HepG2 (cell line): ENCODE data around the gene LTBR. TPM values are rescaled to one million over a fixed set of nuclear protein-coding genes. Genes with fewer than 3 reads are reported as not detected.
A peak's percentile ranks its signal among the peaks of the same experiment; 100 is the strongest.

Experiments
- ATAC-seq: fragments of 200-7000 bp; cut with Tn5 transposase; 3 replicates; pipeline ENCODE4 v1.9.1; 2020; ENCODE audit warnings: mild to moderate bottlenecking, moderate library complexity
- BruUV-seq: library from RNA; stranded (reverse); fragments of 400-500 nt; replicated peaks from 2 replicates; lab custom pipeline; 2021; lab: Mats Ljungman, UMichigan
- CTCF ChIA-PET: fragments of 300-600 bp; formaldehyde crosslinking; extraction: SDS; loops from one replicate; lab custom pipeline; 2021; ENCODE audit warnings: low total read pairs, inconsistent platforms, low intra/inter-chr PET ratio; lab: Yijun Ruan, JAX
- POLR2A ChIA-PET: fragments of 350-600 bp; sonication (Branson Sonifier 250); formaldehyde crosslinking; loops from one replicate; lab custom pipeline; 2020; ENCODE audit warnings: antibody characterized with exemption, inconsistent platforms; lab: Yijun Ruan, JAX
- DNase-seq: peaks from one replicate; pipeline ENCODE4 v3.0.0-alpha.2; 2015; ENCODE audit warnings: low spot score
- FAIRE-seq: peaks from 3 replicates; lab custom pipeline; 2011; peaks lifted over from hg19 to GRCh38; lab: Jason Lieb, UNC
- H2AFZ ChIP-seq: one replicate; pipeline ENCODE4 v1.6.1; 2011; ENCODE audit warnings: low read length, inconsistent platforms
- H3K27ac ChIP-seq: fragments of 300-600 bp; 3 replicates; pipeline ENCODE4 v1.8.0; 2011; ENCODE audit warnings: mixed run types, mild to moderate bottlenecking, mixed read lengths, low read length, inconsistent platforms; ENCODE audit not compliant: insufficient read depth; ENCODE audit errors: extremely low read length
- H3K27me3 ChIP-seq, 2 experiments: fragments of 200-600 bp in 1 of 2; 2 replicates in 1 of 2; 3 replicates in 1 of 2; pipeline versions ENCODE4 v1.6.0 to v1.8.0; 2011; ENCODE audit warnings: low read length in 2 of 2, mild to moderate bottlenecking in 2 of 2, moderate library complexity in 2 of 2, inconsistent platforms in 1 of 2; ENCODE audit not compliant: insufficient read depth in 2 of 2, control insufficient read depth in 1 of 2
- H3K36me3 ChIP-seq, 2 experiments: fragments of 200-600 bp in 1 of 2; replicated peaks in 1 of 2; 2 replicates in 1 of 2; 3 replicates in 1 of 2; pipeline versions ENCODE4 v1.5.1 to v1.8.0; 2011; ENCODE audit warnings: low read length in 2 of 2, inconsistent platforms in 1 of 2; ENCODE audit not compliant: insufficient read depth in 2 of 2, control insufficient read depth in 1 of 2
- H3K4me1 ChIP-seq: 2 replicates; pipeline ENCODE4 v1.5.1; 2012; ENCODE audit warnings: low read length, inconsistent platforms; ENCODE audit not compliant: insufficient read depth
- H3K4me2 ChIP-seq: 2 replicates; pipeline ENCODE4 v1.6.0; 2011; ENCODE audit warnings: low read depth, low read length, inconsistent platforms
- H3K4me3 ChIP-seq, 3 experiments: fragments of 200-600 bp in 1 of 3; sonication (generic), shearing (Covaris generic) in 1 of 3; replicated peaks in 1 of 3; 2 replicates each; pipeline ENCODE4 v1.5.1; 2011 to 2016; ENCODE audit warnings: low read length in 3 of 3, inconsistent platforms in 2 of 3, low read depth in 2 of 3, mild to moderate bottlenecking in 2 of 3, control low read depth in 1 of 3, mixed read lengths in 1 of 3; ENCODE audit not compliant: insufficient read depth in 1 of 3
- H3K79me2 ChIP-seq: one replicate; pipeline ENCODE4 v1.6.1; 2011; ENCODE audit warnings: low read length, inconsistent platforms; ENCODE audit not compliant: insufficient read depth
- H3K9ac ChIP-seq: 2 replicates; pipeline ENCODE4 v1.6.0; 2011; ENCODE audit warnings: mild to moderate bottlenecking, low read depth, low read length, inconsistent platforms; ENCODE audit not compliant: insufficient read depth
- H3K9me3 ChIP-seq: 2 replicates; pipeline ENCODE4 v1.5.1; 2012; ENCODE audit warnings: mild to moderate bottlenecking, low read length
- H4K20me1 ChIP-seq: 2 replicates; pipeline ENCODE4 v1.6.0; 2011; ENCODE audit warnings: inconsistent platforms, mild to moderate bottlenecking, low read length, moderate library complexity; ENCODE audit not compliant: insufficient read depth
- KDM1A ChIP-seq: IDR thresholded peaks from 2 replicates; pipeline ENCODE4 v1.6.1; 2016; ENCODE audit warnings: missing compliant biosample characterization
- KLF11 ChIP-seq: IDR thresholded peaks from 2 replicates; pipeline ENCODE4 v1.6.1; 2016; ENCODE audit warnings: missing compliant biosample characterization
- MED1 ChIP-seq: sonication (generic); formaldehyde crosslinking; IDR thresholded peaks from 2 replicates; pipeline ENCODE4 v1.4.0; 2020; ENCODE audit warnings: missing genetic modification reagents
- PAXIP1 ChIP-seq: sonication (generic); formaldehyde crosslinking; conservative IDR thresholded peaks from 2 replicates; pipeline ENCODE4 v1.4.0; 2020; ENCODE audit warnings: mild to moderate bottlenecking, missing genetic modification reagents, moderate library complexity
- POGZ ChIP-seq: sonication (generic); formaldehyde crosslinking; IDR thresholded peaks from 2 replicates; pipeline ENCODE4 v1.4.0; 2020; ENCODE audit warnings: mild to moderate bottlenecking, missing genetic modification reagents
- SNAI1 ChIP-seq: sonication (generic); formaldehyde crosslinking; IDR thresholded peaks from 2 replicates; pipeline ENCODE4 v1.5.0; 2020; ENCODE audit warnings: mild to moderate bottlenecking, missing genetic modification reagents, borderline replicate concordance
- SP5 ChIP-seq: IDR thresholded peaks from 2 replicates; pipeline ENCODE4 v1.6.1; 2016; ENCODE audit warnings: low read depth, borderline replicate concordance
- SRSF4 ChIP-seq: fragments of 200-400 bp; formaldehyde crosslinking; IDR thresholded peaks from one replicate; pipeline ENCODE4 v1.6.1; 2018; ENCODE audit warnings: mild to moderate bottlenecking, low read depth, low read length, moderate library complexity; ENCODE audit not compliant: poor library complexity, severe bottlenecking
- TARDBP ChIP-seq: sonication (generic); formaldehyde crosslinking; IDR thresholded peaks from 2 replicates; pipeline ENCODE4 v1.8.0; 2022; ENCODE audit warnings: mild to moderate bottlenecking, missing genetic modification reagents
- ZFP37 ChIP-seq: sonication (generic); formaldehyde crosslinking; IDR thresholded peaks from 2 replicates; pipeline ENCODE4 v1.4.0; 2020; ENCODE audit warnings: missing genetic modification reagents, borderline replicate concordance
- ZNF280D ChIP-seq: sonication (generic); formaldehyde crosslinking; IDR thresholded peaks from 2 replicates; pipeline ENCODE4 v1.5.1; 2020; ENCODE audit warnings: mild to moderate bottlenecking, missing genetic modification reagents
- ZNF432 ChIP-seq: sonication (generic); formaldehyde crosslinking; IDR thresholded peaks from 2 replicates; pipeline ENCODE4 v1.5.0; 2020; ENCODE audit warnings: missing genetic modification reagents, mild to moderate bottlenecking, borderline replicate concordance
- ZNF501 ChIP-seq: sonication (generic); formaldehyde crosslinking; IDR thresholded peaks from 2 replicates; pipeline ENCODE4 v1.5.1; 2020; ENCODE audit warnings: mild to moderate bottlenecking, moderate library complexity, missing genetic modification reagents
- ZNF781 ChIP-seq: sonication (generic); formaldehyde crosslinking; IDR thresholded peaks from 2 replicates; pipeline ENCODE4 v1.5.1; 2020; ENCODE audit warnings: borderline replicate concordance, mild to moderate bottlenecking, missing genetic modification reagents; ENCODE audit errors: not compliant biosample characterization
- WGBS: methylation state at CpG from one replicate; pipeline ENCODE4 v1.1.6; 2017; ENCODE audit warnings: low lambda C conversion rate; 5-methylcytosine and 5-hydroxymethylcytosine counted together
- in situ Hi-C: cut with HindIII; loops from 2 replicates; pipeline ENCODE4 v1.10.0; 2017; ENCODE audit warnings: low pct_unique_long_range_greater_than_20kb; ENCODE audit not compliant: extremely low pct_ligation_motif_present
- intact Hi-C: fragments of 100-400 bp; cut with micrococcal nuclease; formaldehyde crosslinking; loops from one replicate; pipeline ENCODE4 v1.10.0; 2022; ENCODE audit not compliant: unreplicated experiment
- polyA plus RNA-seq, 8 experiments: library from polyadenylated mRNA; depleted of rRNA in 3 of 8; stranded (reverse) in 7 of 8; unstranded in 1 of 8; fragments of >200 nt; fragmentation: Illumina TruSeq in 4 of 8; extraction: Trizol in 4 of 8; gene quantifications; 2 replicates each; pipeline versions ENCODE4 v1.2.1 to v1.2.3, GENCODE V29; 2011 to 2016; ENCODE audit warnings: low read depth in 4 of 8, missing spikeins in 1 of 8, mixed read lengths in 1 of 8; ENCODE audit not compliant: insufficient read depth in 1 of 8
- total RNA-seq, 5 experiments: library from RNA; depleted of rRNA; stranded (reverse); fragments of >200 nt; fragmentation: Illumina TruSeq; extraction: Trizol; gene quantifications; 2 replicates each; pipeline ENCODE4 v1.2.3, GENCODE V29; 2016; ENCODE audit warnings: low read depth in 1 of 5

Gene LTBR
- total and polyA plus RNA-seq, 2 of the 13 experiments (the other 11 are each of a cell fraction or from before 2014, with no cell fraction given), result 31.4 to 34.8 TPM

- TF ChIP-seq MED1 (CRISPR knock-in tag) (peak; percentile 14; the same call in 1 of the 2 replicates), ZNF280D (CRISPR knock-in tag) (0 out of 2 replicates have a peak, but pooled peaks have one; percentile 15), SRSF4 (no peak), POGZ (CRISPR knock-in tag) (0 out of 2 replicates have a peak, but pooled peaks have one; percentile 18), KLF11 (CRISPR knock-in tag) (no peak), SNAI1 (CRISPR knock-in tag) (no peak), KDM1A (peak; percentile 76)
Observed at GRCh38 chr12:6369916-6370575, 13.9 kb upstream of the LTBR start (continued).

GRCh38 chr12:6370576-6370935 lies 13.4 kb upstream of the LTBR start:
- peak; percentile 0; the same call in 1 of the 3 replicates for ATAC-seq
- TF ChIP-seq PAXIP1 (no peak), TARDBP (CRISPR knock-in tag) (no peak), ZFP37 (CRISPR knock-in tag) (0 out of 2 replicates have a peak, but pooled peaks have one; percentile 47), ZNF432 (CRISPR knock-in tag) (no peak), ZNF501 (CRISPR knock-in tag) (peak; percentile 47; the same call in 1 of the 2 replicates), ZNF781 (peak; percentile 61), SP5 (CRISPR knock-in tag) (no peak)

More at GRCh38 chr12:6370576-6370935, 13.4 kb upstream of the LTBR start:
- FAIRE-seq, result peak; percentile 28
- intact Hi-C loops (no loop called here), in situ Hi-C loops (loop anchor here (5.0 kb wide), 1 partner anchor 33 kb away; no protein-coding TSS in a partner anchor)
- H3K9ac ChIP-seq, result peak overlapping the region; percentile 79
- peak overlapping the region; percentile 88 for H3K27ac ChIP-seq
- no TSS peak for BruUV-seq
- POLR2A ChIA-PET, result interaction anchor here (1.2 to 7.5 kb wide), 18 partner anchors 12 to 242 kb away, joined by 3 to 278 read pairs (median 8); partner anchors contain the start of genes GAPDH, LTBR, PLEKHG6 and TAPBPL
- no peak overlapping the region for H2AFZ ChIP-seq
- CTCF ChIA-PET, result interaction anchor here (1.2 kb wide), 1 partner anchor 47 kb away, joined by 3 read pairs; no protein-coding TSS in a partner anchor
- H3K4me2 ChIP-seq, result peak overlapping the region; percentile 95
- no peaks in the 10 kb centered on the region for H3K79me2 ChIP-seq
- H3K36me3 ChIP-seq, result no peaks in the 10 kb centered on the region
- no peaks in the 10 kb centered on the region for H3K9me3 ChIP-seq
- H3K4me3 ChIP-seq, result peak overlapping the region in 2 of 3 experiments; percentile 31 to 62; a peak in 4 of 6 replicates
- H4K20me1 ChIP-seq, result no peaks in the 10 kb centered on the region
- 29% methylated on average over 1 of the region's 4 CpGs for WGBS
- no peak for DNase-seq
- peaks cover 0 to 20% of the 10 kb centered on the region in 2 experiments; a peak in 3 of 5 replicates for H3K27me3 ChIP-seq
- H3K4me1 ChIP-seq, result peaks cover 79% of the 10 kb centered on the region
